Liver (tissue), 9 donors: ENCODE data around the gene TBC1D4. TPM values are rescaled to one million over a fixed set of nuclear protein-coding genes. Genes with fewer than 3 reads are reported as not detected.

Experiments used
- DNase-seq: peaks from one replicate; pipeline ENCODE4 v3.0.0-alpha.2; 2017; ENCODE audit warnings: low spot score
- H3K27ac ChIP-seq, 2 donors: one replicate each; pipeline ENCODE4 v1.7.0; 2013; ENCODE audit warnings: inconsistent platforms in 2 of 2, low read length in 2 of 2, control low read depth in 1 of 2, low read depth in 1 of 2, mild to moderate bottlenecking in 1 of 2
- H3K27me3 ChIP-seq, 4 donors: one replicate each; pipeline versions ENCODE4 v1.6.1 to v1.7.0; 2013; ENCODE audit warnings: low read length in 3 of 4, inconsistent platforms in 1 of 4, mild to moderate bottlenecking in 1 of 4, moderate library complexity in 1 of 4; ENCODE audit not compliant: control insufficient read depth in 4 of 4, insufficient read depth in 4 of 4
- H3K36me3 ChIP-seq, 4 donors: one replicate each; pipeline versions ENCODE4 v1.6.1 to v1.7.0; 2013; ENCODE audit warnings: low read length in 3 of 4, mild to moderate bottlenecking in 3 of 4, low read depth in 1 of 4, moderate library complexity in 1 of 4; ENCODE audit not compliant: control insufficient read depth in 4 of 4, insufficient read depth in 3 of 4
- H3K4me1 ChIP-seq, 4 donors: one replicate each; pipeline versions ENCODE4 v1.6.1 to v1.7.0; 2013; ENCODE audit warnings: low read length in 3 of 4, mild to moderate bottlenecking in 3 of 4, moderate library complexity in 1 of 4; ENCODE audit not compliant: control insufficient read depth in 4 of 4, insufficient read depth in 4 of 4
- H3K4me3 ChIP-seq, 3 donors: one replicate each; pipeline versions ENCODE4 v1.6.1 to v1.7.0; 2013; ENCODE audit warnings: low read length in 3 of 3, control low read depth in 1 of 3, low read depth in 1 of 3, mild to moderate bottlenecking in 1 of 3
- H3K9ac ChIP-seq, 2 donors: one replicate each; pipeline ENCODE4 v1.7.0; 2013; ENCODE audit warnings: low read length in 2 of 2, mild to moderate bottlenecking in 2 of 2, moderate library complexity in 2 of 2, control low read depth in 1 of 2, low read depth in 1 of 2
- H3K9me3 ChIP-seq, 4 donors: one replicate each; pipeline versions ENCODE4 v1.6.1 to v1.7.0; 2013; ENCODE audit warnings: low read length in 3 of 4; ENCODE audit not compliant: control insufficient read depth in 4 of 4
- CTCF ChIP-seq: fragments of 150-350 bp; IDR thresholded peaks from 2 replicates; pipeline ENCODE4 v1.5.1; 2017; ENCODE audit warnings: improper control_type of control experiment, low read depth, low read length; ENCODE audit not compliant: missing input control
- EGR1 ChIP-seq, 2 donors: IDR thresholded peaks; 2 replicates each; pipeline ENCODE4 v1.6.1; 2016 to 2018; ENCODE audit warnings: antibody characterized with exemption in 2 of 2, low read depth in 2 of 2
- FOXA1 ChIP-seq: IDR thresholded peaks from 2 replicates; pipeline ENCODE4 v1.6.1; 2016; ENCODE audit warnings: antibody characterized with exemption
- FOXA2 ChIP-seq: IDR thresholded peaks from 2 replicates; pipeline ENCODE4 v1.6.1; 2016; ENCODE audit warnings: antibody characterized with exemption
- HNF4A ChIP-seq, 2 donors: conservative IDR thresholded peaks; 2 replicates each; pipeline ENCODE4 v1.6.1; 2016; ENCODE audit warnings: antibody characterized with exemption in 2 of 2, mild to moderate bottlenecking in 2 of 2
- HNF4G ChIP-seq: IDR thresholded peaks from 2 replicates; pipeline ENCODE4 v1.6.1; 2016; ENCODE audit warnings: antibody characterized with exemption
- RAD21 ChIP-seq, 2 donors: IDR thresholded peaks; 2 replicates each; pipeline ENCODE4 v1.6.1; 2016; ENCODE audit warnings: antibody characterized with exemption in 2 of 2, mild to moderate bottlenecking in 2 of 2
- TAF1 ChIP-seq: conservative IDR thresholded peaks from 2 replicates; pipeline ENCODE4 v1.6.1; 2016; ENCODE audit warnings: antibody characterized with exemption, mild to moderate bottlenecking
- YY1 ChIP-seq: IDR thresholded peaks from 2 replicates; pipeline ENCODE4 v1.6.1; 2016; ENCODE audit warnings: antibody characterized with exemption, mild to moderate bottlenecking
- whole genome bisulfite sequencing: extraction: QIAGEN DNeasy Blood & Tissue Kit; methylation state at CpG from one replicate; pipeline ENCODE4 v1.1.7; 2013; 5-methylcytosine and 5-hydroxymethylcytosine counted together
- polyA plus RNA-seq, 2 donors: library from polyadenylated mRNA; stranded (reverse) in 1 of 2; unstranded in 1 of 2; fragments of 200-250 nt in 1 of 2; fragments of >200 nt in 1 of 2; fragmentation: Nextera tagmentation in 1 of 2; extraction: Ambion mirVana in 1 of 2; gene quantifications; one replicate each; pipeline versions ENCODE4 v1.2.1 to v1.2.3, GENCODE V29; 2013 to 2015
- total RNA-seq, 2 donors: library from RNA; depleted of rRNA; stranded (reverse); fragments of >200 nt; gene quantifications; one replicate each; pipeline ENCODE4 v1.2.3, GENCODE V29; 2014
- TF ChIP-seq, protein P1 (sequence below): IDR thresholded peaks from 2 replicates; pipeline ENCODE4 v1.6.1; 2016; ENCODE audit warnings: antibody characterized with exemption
- TF ChIP-seq, protein P2 (sequence below): IDR thresholded peaks from 2 replicates; pipeline ENCODE4 v1.6.1; 2016; ENCODE audit warnings: antibody characterized with exemption, mild to moderate bottlenecking
- donor health status: healthy.
- donor health status: healthy.
- donor health status: healthy.
- donor health status: healthy.
- donor health status: healthy.

Gene TBC1D4
- total and polyA plus RNA-seq, 4 donors, result 2.3 to 11.1 (median 6.5) TPM

GRCh38 chr13:75404726-75405125, 77.2 kb downstream of the TBC1D4 start:
- no peak overlapping the region for H3K9ac ChIP-seq
- 90% methylated on average over 1 of the region's 1 CpG for WGBS
- TF ChIP-seq HNF4G (no peak), TAF1 (no peak), CTCF (no peak), FOXA1 (no peak)
- TF ChIP-seq, protein P1, sequence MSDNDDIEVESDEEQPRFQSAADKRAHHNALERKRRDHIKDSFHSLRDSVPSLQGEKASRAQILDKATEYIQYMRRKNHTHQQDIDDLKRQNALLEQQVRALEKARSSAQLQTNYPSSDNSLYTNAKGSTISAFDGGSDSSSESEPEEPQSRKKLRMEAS, result no peak

GRCh38 chr13:75402787-75403186, 79.2 kb downstream of the TBC1D4 start:
- no peak for DNase-seq
- TF ChIP-seq FOXA2, result no peak
- TF ChIP-seq HNF4A (conservative IDR thresholded peaks at IDR 0.05), result no peak
- TF ChIP-seq, protein P2, sequence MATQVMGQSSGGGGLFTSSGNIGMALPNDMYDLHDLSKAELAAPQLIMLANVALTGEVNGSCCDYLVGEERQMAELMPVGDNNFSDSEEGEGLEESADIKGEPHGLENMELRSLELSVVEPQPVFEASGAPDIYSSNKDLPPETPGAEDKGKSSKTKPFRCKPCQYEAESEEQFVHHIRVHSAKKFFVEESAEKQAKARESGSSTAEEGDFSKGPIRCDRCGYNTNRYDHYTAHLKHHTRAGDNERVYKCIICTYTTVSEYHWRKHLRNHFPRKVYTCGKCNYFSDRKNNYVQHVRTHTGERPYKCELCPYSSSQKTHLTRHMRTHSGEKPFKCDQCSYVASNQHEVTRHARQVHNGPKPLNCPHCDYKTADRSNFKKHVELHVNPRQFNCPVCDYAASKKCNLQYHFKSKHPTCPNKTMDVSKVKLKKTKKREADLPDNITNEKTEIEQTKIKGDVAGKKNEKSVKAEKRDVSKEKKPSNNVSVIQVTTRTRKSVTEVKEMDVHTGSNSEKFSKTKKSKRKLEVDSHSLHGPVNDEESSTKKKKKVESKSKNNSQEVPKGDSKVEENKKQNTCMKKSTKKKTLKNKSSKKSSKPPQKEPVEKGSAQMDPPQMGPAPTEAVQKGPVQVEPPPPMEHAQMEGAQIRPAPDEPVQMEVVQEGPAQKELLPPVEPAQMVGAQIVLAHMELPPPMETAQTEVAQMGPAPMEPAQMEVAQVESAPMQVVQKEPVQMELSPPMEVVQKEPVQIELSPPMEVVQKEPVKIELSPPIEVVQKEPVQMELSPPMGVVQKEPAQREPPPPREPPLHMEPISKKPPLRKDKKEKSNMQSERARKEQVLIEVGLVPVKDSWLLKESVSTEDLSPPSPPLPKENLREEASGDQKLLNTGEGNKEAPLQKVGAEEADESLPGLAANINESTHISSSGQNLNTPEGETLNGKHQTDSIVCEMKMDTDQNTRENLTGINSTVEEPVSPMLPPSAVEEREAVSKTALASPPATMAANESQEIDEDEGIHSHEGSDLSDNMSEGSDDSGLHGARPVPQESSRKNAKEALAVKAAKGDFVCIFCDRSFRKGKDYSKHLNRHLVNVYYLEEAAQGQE, result no peak
- no peak for TF ChIP-seq EGR1 (IDR thresholded peaks at IDR 0.05; ENCODE audit: low read depth in 2 of 2)
- TF ChIP-seq YY1, result no peak
- TF ChIP-seq TAF1, result no peak
- TF ChIP-seq, protein P1, result no peak
- no peak for TF ChIP-seq HNF4G
- no peak for TF ChIP-seq CTCF
- TF ChIP-seq RAD21 (IDR thresholded peaks at IDR 0.05), result no peak
- H3K4me1 ChIP-seq, result peaks cover 0 to 8% (median 5%) of the 10 kb centered on the region in 4 donors
- no peaks in the 10 kb centered on the region for H3K36me3 ChIP-seq
- no peak overlapping the region for H3K4me3 ChIP-seq
- H3K27me3 ChIP-seq, result no peaks in the 10 kb centered on the region
- H3K9me3 ChIP-seq, result no peaks in the 10 kb centered on the region
- WGBS, result 49% methylated on average over 2 of the region's 2 CpGs
- H3K9ac ChIP-seq, result no peak overlapping the region
- H3K27ac ChIP-seq, result no peak overlapping the region

More at GRCh38 chr13:75404726-75405125, 77.2 kb downstream of the TBC1D4 start:
- Histone ChIP-seq H3K27me3 (no peaks in the 10 kb centered on the region), H3K36me3 (no peaks in the 10 kb centered on the region), H3K27ac (no peak overlapping the region), H3K9me3 (no peaks in the 10 kb centered on the region), H3K4me3 (no peak overlapping the region), H3K4me1 (peaks cover 0 to 8% (median 5%) of the 10 kb centered on the region in 4 donors)
- no peak for DNase-seq
